Fibroblast of peridontal ligament (primary cell): Measurements from ENCODE around the gene OR13H1.
"Not testable (repeated sequence)": the region's sequence is repeated elsewhere in the genome, so short reads cannot be mapped to it uniquely, and the experiment has no call there.

Source experiments
- DNase-seq: peaks from one replicate; pipeline ENCODE4 v3.0.0-alpha.2; 2010; ENCODE audit errors: extremely low read depth

OR13H1 gene

DNA sequence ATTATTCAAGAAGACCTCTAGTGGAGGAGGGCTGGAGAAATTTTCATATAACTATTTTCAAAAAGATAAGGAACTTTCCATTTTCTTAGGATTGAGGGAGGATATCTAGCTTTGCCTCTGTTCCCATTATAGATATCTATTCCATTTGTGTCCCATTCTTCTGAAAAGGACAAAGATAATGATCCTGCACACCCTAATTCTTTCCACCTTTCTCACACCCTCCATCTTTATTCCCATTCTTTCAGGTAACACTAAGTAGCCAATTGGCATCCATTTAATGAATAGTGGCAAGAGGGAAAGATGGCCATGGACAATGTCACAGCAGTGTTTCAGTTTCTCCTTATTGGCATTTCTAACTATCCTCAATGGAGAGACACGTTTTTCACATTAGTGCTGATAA lies at the start of gene OR13H1:
Gene OR13H1, plus strand, starts transcription at position 301 of the 400 bp plus-strand sequence. Its CDS starts 0 bp downstream, at position 301.
- DNase-seq, result no peak

DNA sequence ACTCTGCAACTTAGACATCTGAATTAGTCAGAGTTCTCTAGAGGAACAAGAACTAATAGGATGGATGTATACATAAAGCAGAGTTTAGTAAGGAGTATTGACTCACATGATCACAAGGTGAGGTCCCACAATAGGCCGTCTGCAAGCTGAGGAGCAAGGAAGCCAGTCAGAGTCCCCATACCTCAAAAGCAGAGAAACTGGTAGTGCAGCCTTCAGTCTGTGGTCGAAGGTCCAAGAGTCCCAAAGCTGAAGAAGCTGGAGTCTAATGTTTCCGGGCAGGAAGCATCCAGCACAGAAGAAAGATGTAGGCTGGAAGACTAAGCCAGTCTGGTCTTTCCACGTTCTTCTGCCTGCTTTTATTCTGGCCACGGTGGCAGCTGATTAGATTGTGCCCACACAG lies 42.3 kb upstream of the OR13H1 start:
- DNase-seq, result not testable (repeated sequence)

- DNase-seq, result no peak
Measured at GRCh38 chrX:131513159-131513914, 30.5 kb upstream of the OR13H1 start.

DNA sequence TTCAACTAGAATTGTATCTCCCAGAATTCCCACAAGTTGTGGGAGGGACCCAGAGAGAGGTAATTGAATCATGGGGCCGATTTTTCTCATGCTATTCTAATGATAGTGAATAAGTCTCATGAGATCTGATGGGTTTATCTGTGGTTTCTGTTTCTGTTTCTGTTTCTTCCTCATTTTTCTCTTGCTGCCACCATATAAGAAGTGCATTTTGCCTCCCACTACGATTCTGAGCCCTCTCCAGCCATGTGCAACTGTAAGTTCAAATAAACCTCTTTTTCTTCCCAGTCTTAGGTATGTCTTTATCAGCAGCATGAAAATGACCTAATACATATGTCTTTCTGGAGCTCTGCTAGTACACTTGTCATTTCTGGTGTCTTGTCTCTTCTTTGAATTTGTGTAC lies 22.1 kb upstream of the OR13H1 start:
- DNase-seq, result no peak

- DNase-seq, result no peak
Measured at GRCh38 chrX:131544218-131544617, 344 bp downstream of the OR13H1 start.

DNA sequence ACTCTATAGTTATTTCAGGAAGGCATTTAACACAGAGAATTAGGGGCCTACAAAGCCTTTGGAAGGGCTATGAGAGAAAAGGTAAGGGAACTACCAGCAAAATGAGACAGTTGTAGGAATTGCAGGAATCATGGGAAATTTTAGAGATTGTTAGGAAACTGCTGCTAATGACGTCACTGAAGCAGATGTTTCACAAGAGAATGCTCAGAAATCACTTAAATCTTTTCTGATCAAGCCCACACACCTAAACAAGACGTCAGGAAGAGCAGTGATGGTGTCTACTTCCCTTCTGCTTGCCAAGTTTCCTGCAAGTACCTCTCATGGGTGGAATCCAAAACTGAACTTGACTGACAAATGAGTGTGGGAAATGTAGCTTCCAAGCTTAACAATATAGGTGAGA lies 5.1 kb downstream of the OR13H1 start:
- no peak for DNase-seq

DNA sequence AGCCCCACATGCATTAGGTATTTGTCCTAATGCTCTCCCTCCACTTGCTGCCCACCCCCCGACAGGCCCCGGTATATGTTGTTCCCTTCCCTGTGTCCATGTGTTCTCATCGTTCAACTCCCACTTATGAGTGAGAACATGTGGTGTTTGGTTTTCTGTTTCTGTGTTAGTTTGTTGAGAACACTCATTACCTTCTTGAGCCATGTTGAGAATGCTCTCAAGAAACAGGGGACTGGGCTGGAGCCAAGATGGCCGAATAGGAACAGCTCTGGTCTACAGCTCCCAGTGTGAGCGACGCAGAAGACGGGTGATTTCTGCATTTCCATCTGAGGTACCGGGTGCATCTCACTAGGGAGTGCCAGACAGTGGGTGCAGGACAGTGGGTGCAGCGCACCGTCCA lies 8.6 kb downstream of the OR13H1 start:
- DNase-seq, result not testable (repeated sequence)

- DNase-seq, result no peak
Measured at GRCh38 chrX:131558562-131558961, 14.7 kb downstream of the OR13H1 start.

DNA sequence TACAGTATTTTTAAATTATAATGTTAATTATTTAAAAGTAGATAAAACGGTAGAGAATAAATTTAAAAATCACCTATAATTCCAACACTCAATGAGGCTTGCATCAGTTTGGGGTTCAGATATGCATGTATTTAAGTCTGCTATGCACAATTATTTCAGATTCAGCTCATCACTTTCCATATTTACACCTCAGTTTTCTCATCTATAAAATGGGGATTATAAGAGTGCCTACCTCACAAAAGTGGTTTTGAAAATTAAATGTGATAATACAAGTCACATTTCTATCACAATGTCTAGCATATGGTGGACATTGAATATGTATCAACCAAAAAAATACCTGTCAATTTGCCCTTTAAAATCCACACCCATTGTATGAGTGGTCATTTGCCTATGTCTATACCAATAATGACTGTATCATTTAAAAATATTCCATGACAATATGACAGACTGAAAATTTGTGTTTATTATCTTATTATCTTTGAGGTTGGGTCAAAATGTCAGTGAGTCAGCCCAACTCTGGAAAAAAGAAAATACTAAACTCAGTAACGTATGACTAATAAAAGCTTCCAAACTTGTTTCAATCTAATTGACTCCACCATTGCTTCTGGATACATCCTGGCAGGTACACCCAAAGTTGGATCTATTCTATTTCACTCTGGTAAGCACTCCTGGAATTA lies 20.8 kb downstream of the OR13H1 start:
- DNase-seq, result no peak

GRCh38 chrX:131565909-131566308 lies 22.0 kb downstream of the OR13H1 start:
- no peak for DNase-seq

DNA sequence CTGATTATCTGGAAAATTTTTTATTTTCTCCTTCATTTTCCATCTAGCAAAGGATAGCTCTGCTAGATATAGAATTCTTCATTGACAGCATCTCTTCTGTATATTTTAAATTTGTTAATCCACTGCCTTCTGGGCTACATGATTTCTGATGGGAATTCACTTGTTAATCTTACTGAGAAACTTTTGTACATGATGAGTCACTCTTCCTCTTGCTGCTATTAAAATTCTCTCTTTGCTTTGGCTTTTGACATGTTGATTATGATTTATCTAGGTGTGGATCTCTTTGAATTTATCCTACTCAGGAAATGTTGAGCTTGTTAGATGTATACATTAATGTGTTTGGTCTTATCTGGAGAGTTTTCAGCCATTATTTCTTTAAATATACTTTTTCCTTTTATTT lies 27.5 kb downstream of the OR13H1 start:
- DNase-seq, result no peak

DNA sequence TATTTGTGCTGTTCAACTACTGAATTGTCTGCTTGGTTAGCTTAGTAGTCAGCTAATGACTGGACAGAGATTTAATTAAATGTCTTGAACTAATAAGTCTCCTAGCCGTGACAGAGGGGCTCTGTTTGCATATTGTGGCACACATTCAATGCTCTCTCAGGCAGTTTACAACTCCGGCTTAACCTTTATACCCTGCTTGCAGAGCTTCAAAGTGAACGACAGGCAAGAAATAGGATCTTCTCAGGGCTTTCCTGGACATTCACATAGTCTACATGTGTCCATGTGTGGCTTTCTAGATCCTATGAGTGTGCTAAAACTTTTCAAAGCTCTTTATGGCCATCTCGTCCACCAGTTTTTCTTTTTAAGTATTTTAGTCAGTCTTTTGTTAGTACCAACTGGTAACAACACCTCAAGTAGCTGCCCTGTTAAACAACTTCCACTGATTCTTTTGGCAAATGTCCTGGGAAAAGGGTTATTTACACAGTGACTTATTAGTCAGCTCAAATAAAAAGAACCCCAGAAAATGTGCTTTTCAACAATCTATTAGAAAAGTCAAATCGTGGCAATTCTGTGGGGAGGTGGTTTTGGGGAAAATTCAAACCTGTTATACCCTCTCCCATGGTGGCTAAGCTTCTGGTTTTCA lies 28.6 kb downstream of the OR13H1 start:
- no peak for DNase-seq

GRCh38 chrX:131577413-131577812 lies 33.5 kb downstream of the OR13H1 start:
- DNase-seq, result no peak

DNA sequence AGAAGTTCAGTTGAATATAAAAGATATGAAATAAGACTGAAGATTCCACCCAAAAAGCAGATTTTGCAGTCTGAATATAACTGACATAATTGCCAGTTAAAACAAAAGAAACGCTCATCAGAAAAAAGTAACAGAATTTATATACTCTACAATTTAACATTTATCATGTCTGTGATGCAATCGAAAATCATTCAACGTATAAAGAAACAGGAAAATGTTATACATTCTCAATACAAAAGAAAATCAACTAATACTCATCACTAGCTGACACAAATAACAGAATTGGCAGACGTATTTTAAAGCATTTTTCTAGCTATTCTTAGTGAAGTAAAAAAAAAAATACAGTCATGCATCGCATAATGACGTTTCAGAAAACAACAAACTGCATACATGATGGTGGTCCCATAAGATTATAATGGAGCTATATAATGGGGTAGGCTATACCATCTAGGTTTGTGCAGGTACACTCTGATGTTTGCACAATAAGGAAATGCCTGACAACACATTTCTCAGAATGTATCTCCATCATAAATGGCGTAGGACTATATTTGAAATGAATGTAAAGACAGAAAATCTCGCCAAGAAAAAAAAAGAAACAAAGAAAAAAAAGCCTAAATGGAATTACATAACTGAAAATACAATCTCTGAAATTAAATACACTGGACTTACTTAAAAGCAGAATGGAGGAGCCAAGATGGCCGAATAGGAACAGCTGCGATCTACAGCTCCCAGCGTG lies 34.3 kb downstream of the OR13H1 start:
- no peak for DNase-seq

DNA sequence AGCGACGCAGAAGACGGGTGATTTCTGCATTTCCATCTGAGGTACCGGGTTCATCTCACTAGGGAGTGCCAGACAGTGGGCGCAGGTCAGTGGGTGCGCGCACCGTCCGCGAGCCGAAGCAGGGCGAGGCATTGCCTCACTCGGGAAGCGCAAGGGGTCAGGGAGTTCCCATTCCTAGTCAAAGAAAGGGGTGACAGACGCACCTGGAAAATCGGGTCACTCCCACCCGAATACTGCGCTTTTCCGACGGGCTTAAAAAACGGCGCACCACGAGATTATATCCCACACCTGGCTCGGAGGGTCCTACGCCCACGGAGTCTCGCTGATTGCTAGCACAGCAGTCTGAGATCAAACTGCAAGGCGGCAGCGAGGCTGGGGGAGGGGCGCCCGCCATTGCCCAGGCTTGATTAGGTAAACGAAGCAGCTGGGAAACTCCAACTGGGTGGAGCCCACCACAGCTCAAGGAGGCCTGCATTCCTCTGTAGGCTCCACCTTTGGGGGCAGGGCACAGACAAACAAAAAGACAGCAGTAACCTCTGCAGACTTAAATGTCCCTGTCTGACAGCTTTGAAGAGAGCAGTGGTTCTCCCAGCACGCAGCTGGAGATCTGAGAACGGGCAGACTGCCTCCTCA lies 35.0 kb downstream of the OR13H1 start:
- DNase-seq, result not testable (repeated sequence)

DNA sequence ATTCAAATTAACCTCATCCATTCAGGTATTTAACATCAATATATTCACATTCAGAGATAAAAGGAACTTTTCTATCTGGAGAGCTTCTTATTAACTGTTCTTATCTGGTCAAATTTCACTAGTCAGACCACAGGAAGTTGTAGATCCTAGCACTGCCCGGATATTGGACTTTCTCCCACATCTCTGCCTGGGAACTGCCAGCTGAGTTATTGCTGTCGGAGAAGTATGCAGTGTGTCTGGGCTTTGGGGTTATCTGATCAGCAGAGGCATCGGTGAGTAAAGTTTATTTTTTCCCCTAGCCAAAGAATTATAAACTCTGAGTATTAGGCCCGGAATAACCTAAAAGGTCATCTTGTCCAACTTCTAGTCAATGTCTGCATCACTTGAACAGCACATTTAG lies 45.1 kb downstream of the OR13H1 start:
- DNase-seq, result no peak
